ENCODE results near the gene TBC1D14. TPM values are rescaled to one million over a fixed set of nuclear protein-coding genes. Genes with fewer than 3 reads are reported as not detected.
A peak's percentile ranks its signal among the peaks of the same experiment; 100 is the strongest.

Gene TBC1D14
- polyA plus RNA-seq, 1 of the 3 experiments (the other 2 are of a cell fraction) = 39.5 TPM

DNA sequence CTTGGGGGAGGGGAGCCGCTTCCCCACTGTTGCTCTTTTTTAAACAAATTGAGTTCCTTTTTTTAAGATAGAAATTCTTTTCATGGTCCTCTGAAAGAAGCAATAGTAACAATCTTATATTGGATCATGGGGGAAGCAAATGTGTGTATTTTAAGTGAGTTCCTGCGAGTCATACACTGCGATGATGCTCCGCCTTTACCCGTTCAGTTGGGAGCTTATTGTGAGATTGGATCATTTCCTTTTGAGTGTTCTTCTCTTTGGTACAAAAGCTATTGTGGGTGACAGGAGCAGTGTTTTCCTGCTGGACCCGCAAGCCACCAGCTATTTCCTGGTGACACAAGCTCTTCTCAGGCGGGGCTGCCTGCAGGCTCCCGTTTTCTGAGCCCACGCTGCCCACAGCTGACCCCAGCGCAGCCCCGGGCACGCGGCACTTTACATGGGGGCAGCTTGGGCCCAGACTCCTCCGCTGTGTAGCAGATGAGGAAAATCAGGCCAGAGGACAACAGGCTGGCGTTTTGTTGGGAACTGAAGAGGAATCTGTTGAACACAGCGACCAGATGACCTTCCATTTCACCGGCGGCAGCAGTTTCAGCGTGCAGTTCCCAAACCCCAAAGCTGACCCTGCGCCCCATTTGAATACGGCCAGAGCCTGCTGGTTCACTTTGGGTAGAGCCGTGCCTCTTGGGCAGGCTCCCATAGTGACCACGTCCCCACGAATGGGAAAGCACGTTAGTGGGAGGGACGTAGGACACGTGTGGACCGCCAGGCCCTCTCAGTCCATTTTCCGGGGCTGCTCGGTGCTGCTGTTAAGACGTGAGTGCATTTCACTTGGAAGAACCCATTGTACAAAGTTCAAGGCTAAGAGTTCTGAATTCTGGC, 145.7 kb downstream of the TBC1D14 start:
- peaks cover 55% of the 10 kb centered on the region; the same call in 1 of the 2 replicates for H3K79me2 ChIP-seq (ENCODE audit: insufficient read depth)
- POLR2A ChIA-PET = no interaction called here
- CTCF ChIA-PET = interaction anchor here (1.1 to 1.6 kb wide), 3 partner anchors 10 to 241 kb away, joined by 3 to 7 read pairs (median 6); partner anchors contain the start of gene TADA2B

DNA sequence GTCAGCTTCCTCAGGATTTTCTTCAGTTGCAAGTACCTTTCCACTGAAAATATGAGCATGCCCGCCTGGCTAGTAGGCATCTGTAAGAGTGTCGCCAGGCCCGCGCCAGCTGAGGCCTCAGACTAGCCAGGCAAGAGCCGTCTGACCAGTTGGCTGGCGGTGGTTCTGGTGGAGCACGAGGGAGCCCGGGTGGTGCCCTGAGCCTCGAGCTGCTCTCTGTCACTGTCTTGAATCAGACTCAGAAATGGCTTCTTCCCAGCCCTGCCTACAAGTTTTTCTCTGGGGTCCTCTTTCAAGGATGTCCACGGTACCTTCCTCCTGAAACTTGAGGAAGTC, 146.3 kb downstream of the TBC1D14 start:
- ChIA-PET POLR2A (no interaction called here), CTCF (interaction anchor here (1.3 kb wide), 1 partner anchor 12 kb away, joined by 3 read pairs; no protein-coding TSS in a partner anchor)
- no peaks in the 10 kb centered on the region; the same call in 1 of the 2 replicates for H4K20me1 ChIP-seq (ENCODE audit: insufficient read depth)

More for the DNA sequence above, 145.7 kb downstream of the TBC1D14 start:
- H4K20me1 ChIP-seq (ENCODE audit: insufficient read depth) = no peaks in the 10 kb centered on the region; the same call in 1 of the 2 replicates
- peak overlapping the region in 1 of 2 experiments; percentile 38; a peak in 2 of 4 replicates for H3K27ac ChIP-seq (ENCODE audit: low read depth in 2 of 2, low read length in 1 of 2)
- peaks cover 32 to 57% of the 10 kb centered on the region in 2 experiments for H3K36me3 ChIP-seq (replicated peaks in 1 of 2; ENCODE audit: control insufficient read depth in 1 of 2, insufficient read depth in 2 of 2, low read length in 1 of 2)
- no peaks in the 10 kb centered on the region for H3K27me3 ChIP-seq (ENCODE audit: insufficient read depth)
- H3K9ac ChIP-seq = no peak overlapping the region
- H3K9me2 ChIP-seq = no peaks in the 10 kb centered on the region
- no peak for DNase-seq
- H3K4me3 ChIP-seq (ENCODE audit: low read depth in 2 of 2, low read length in 1 of 2) = no peak overlapping the region
- H3K4me2 ChIP-seq = peak overlapping the region; percentile 29; the same call in 1 of the 2 replicates
- peaks cover 27% of the 10 kb centered on the region for H3F3A ChIP-seq (replicated peaks; ENCODE audit: insufficient read depth)
- no peak overlapping the region for H2AFZ ChIP-seq (ENCODE audit: low read depth)
- WGBS (ENCODE audit: low lambda C conversion rate) = 91% methylated on average over 30 of the region's 31 CpGs
- H3K4me1 ChIP-seq (ENCODE audit: control insufficient read depth in 1 of 2, insufficient read depth in 2 of 2, low read depth in 1 of 2, low read length in 1 of 2) = peaks cover 0 to 4% of the 10 kb centered on the region in 2 experiments; a peak in 1 of 4 replicates
- H3K9me3 ChIP-seq = no peaks in the 10 kb centered on the region
- TF ChIP-seq, protein P1, sequence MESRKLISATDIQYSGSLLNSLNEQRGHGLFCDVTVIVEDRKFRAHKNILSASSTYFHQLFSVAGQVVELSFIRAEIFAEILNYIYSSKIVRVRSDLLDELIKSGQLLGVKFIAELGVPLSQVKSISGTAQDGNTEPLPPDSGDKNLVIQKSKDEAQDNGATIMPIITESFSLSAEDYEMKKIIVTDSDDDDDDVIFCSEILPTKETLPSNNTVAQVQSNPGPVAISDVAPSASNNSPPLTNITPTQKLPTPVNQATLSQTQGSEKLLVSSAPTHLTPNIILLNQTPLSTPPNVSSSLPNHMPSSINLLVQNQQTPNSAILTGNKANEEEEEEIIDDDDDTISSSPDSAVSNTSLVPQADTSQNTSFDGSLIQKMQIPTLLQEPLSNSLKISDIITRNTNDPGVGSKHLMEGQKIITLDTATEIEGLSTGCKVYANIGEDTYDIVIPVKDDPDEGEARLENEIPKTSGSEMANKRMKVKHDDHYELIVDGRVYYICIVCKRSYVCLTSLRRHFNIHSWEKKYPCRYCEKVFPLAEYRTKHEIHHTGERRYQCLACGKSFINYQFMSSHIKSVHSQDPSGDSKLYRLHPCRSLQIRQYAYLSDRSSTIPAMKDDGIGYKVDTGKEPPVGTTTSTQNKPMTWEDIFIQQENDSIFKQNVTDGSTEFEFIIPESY (IDR thresholded peaks at IDR 0.05; ENCODE audit: borderline replicate concordance, low read depth) = no peak
- TF ChIP-seq TEAD4 (IDR thresholded peaks at IDR 0.05; ENCODE audit: borderline replicate concordance, insufficient read depth) = no peak
- TF ChIP-seq, protein P2, sequence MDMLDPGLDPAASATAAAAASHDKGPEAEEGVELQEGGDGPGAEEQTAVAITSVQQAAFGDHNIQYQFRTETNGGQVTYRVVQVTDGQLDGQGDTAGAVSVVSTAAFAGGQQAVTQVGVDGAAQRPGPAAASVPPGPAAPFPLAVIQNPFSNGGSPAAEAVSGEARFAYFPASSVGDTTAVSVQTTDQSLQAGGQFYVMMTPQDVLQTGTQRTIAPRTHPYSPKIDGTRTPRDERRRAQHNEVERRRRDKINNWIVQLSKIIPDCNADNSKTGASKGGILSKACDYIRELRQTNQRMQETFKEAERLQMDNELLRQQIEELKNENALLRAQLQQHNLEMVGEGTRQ (IDR thresholded peaks at IDR 0.05; ENCODE audit: borderline replicate concordance, low read depth, low read length) = no peak
- TF ChIP-seq RFX5 (IDR thresholded peaks at IDR 0.05; ENCODE audit: low read length) = no peak

More for the DNA sequence above, 146.3 kb downstream of the TBC1D14 start:
- Histone ChIP-seq H3K9me3 (no peaks in the 10 kb centered on the region), H3K9ac (no peak overlapping the region), H3K9me2 (no peaks in the 10 kb centered on the region), H3K27me3 (ENCODE audit: insufficient read depth) (no peaks in the 10 kb centered on the region), H3F3A (replicated peaks; ENCODE audit: insufficient read depth) (peaks cover 33% of the 10 kb centered on the region), H3K4me3 (ENCODE audit: low read depth in 2 of 2, low read length in 1 of 2) (no peak overlapping the region), H3K79me2 (ENCODE audit: insufficient read depth) (peaks cover 49% of the 10 kb centered on the region; the same call in 1 of the 2 replicates), H3K36me3 (replicated peaks in 1 of 2; ENCODE audit: control insufficient read depth in 1 of 2, insufficient read depth in 2 of 2, low read length in 1 of 2) (peaks cover 38 to 60% of the 10 kb centered on the region in 2 experiments), H3K4me1 (ENCODE audit: control insufficient read depth in 1 of 2, insufficient read depth in 2 of 2, low read depth in 1 of 2, low read length in 1 of 2) (peaks cover 0 to 4% of the 10 kb centered on the region in 2 experiments; a peak in 1 of 4 replicates), H3K27ac (ENCODE audit: low read depth in 2 of 2, low read length in 1 of 2) (no peak overlapping the region), H2AFZ (ENCODE audit: low read depth) (no peak overlapping the region), H3K4me2 (no peak overlapping the region)
- no peak for TF ChIP-seq FOSL2 (IDR thresholded peaks at IDR 0.05; ENCODE audit: borderline replicate concordance, low read depth)
- no peak for TF ChIP-seq CHD2 (IDR thresholded peaks at IDR 0.05; ENCODE audit: low read length, partially characterized antibody)
- TF ChIP-seq, protein P3, sequence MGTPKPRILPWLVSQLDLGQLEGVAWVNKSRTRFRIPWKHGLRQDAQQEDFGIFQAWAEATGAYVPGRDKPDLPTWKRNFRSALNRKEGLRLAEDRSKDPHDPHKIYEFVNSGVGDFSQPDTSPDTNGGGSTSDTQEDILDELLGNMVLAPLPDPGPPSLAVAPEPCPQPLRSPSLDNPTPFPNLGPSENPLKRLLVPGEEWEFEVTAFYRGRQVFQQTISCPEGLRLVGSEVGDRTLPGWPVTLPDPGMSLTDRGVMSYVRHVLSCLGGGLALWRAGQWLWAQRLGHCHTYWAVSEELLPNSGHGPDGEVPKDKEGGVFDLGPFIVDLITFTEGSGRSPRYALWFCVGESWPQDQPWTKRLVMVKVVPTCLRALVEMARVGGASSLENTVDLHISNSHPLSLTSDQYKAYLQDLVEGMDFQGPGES (IDR thresholded peaks at IDR 0.05; ENCODE audit: low read depth, low read length) = no peak
- TF ChIP-seq RXRA (IDR thresholded peaks at IDR 0.05; ENCODE audit: borderline replicate concordance, low read depth) = no peak
- no peak for TF ChIP-seq POLR2AphosphoS5 (IDR thresholded peaks at IDR 0.05; ENCODE audit: low read depth, low read length)
- no peak for TF ChIP-seq GATA2 (CRISPR knock-in tag; IDR thresholded peaks at IDR 0.05)
- TF ChIP-seq JUND (IDR thresholded peaks at IDR 0.05) = no peak
- TF ChIP-seq MEF2A (IDR thresholded peaks at IDR 0.05; ENCODE audit: borderline replicate concordance, low read depth) = no peak
- no peak for TF ChIP-seq EP300 (IDR thresholded peaks at IDR 0.05; ENCODE audit: borderline replicate concordance in 1 of 2, low read depth in 1 of 2, low read length in 1 of 2)
- TF ChIP-seq MXI1 (IDR thresholded peaks at IDR 0.05; ENCODE audit: low read depth, low read length) = no peak
- TF ChIP-seq GABPA (IDR thresholded peaks at IDR 0.05; ENCODE audit: low read depth) = no peak
- TF ChIP-seq SMC3 (IDR thresholded peaks at IDR 0.05; ENCODE audit: low read depth, low read length) = no peak
- TF ChIP-seq RAD21 (IDR thresholded peaks at IDR 0.05; ENCODE audit: low read length) = no peak
- WGBS (ENCODE audit: low lambda C conversion rate) = 100% methylated on average over 1 of the region's 10 CpGs
- no peak for DNase-seq
